Measurements from ENCODE around the gene HDGFL2.
A peak's percentile ranks its signal among the peaks of the same experiment; 100 is the strongest.

HDGFL2 gene

DNA sequence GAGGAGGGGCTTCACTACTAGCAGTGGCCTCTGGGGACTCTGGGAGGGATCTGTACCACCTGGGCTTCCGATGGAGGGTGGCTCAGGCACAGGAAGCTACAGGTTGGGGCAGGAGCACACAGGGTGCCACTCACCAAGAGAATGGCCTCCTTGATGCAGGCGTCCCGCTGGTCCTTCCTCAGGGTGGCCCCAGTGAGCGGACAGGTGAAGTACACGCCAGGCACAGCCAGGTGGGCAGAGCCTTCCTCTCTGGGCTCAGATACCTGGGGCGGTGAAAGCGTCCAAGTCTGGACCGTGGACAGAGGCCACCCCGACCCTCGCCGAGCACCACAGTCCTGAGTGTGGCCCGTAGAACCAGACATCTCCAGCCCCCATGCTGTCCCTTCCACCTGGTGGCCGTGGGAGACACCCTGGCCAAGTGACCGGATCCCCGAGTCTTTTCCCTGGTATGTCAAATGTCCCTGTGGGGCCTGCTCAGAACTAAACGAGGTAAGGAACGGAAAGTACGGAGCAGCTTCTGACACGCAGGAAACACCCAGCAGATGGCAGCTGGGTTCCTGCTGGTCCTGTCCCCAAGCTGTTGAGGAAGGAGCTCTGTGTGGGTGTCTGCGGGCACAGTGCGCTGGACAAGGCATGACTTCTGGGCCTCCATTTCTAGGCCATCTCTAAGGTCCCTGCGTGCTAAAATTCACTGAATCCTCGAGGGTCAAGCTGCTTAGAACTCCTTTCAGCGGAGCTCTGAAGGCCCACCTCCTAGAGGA lies 19.7 kb upstream of the HDGFL2 start:
- no peak for DNase-seq
- CTCF ChIA-PET, result no interaction called here
- Mint-ChIP-seq H3K36me3 (peaks cover 21% of the 10 kb centered on the region), H3K27ac (no peak overlapping the region), H3K9me3 (no peaks in the 10 kb centered on the region), H3K4me1 (peaks cover 17% of the 10 kb centered on the region), H3K27me3 (no peaks in the 10 kb centered on the region), H3K4me3 (no peak overlapping the region)

- CTCF ChIA-PET, result no interaction called here
- H3K4me3 Mint-ChIP-seq, result no peak overlapping the region
- H3K27ac Mint-ChIP-seq, result no peak overlapping the region
- peaks cover 17% of the 10 kb centered on the region for H3K36me3 Mint-ChIP-seq
- H3K4me1 Mint-ChIP-seq, result peaks cover 21% of the 10 kb centered on the region
- DNase-seq, result no peak
- no peaks in the 10 kb centered on the region for H3K9me3 Mint-ChIP-seq
- no peaks in the 10 kb centered on the region for H3K27me3 Mint-ChIP-seq
Observed at GRCh38 chr19:4453232-4454179, 18.6 kb upstream of the HDGFL2 start.

GRCh38 chr19:4454747-4455718 lies 17.1 kb upstream of the HDGFL2 start:
- peak overlapping the region; percentile 10 for H3K4me3 Mint-ChIP-seq
- peaks cover 10% of the 10 kb centered on the region for H3K36me3 Mint-ChIP-seq
- no peak overlapping the region for H3K27ac Mint-ChIP-seq
- CTCF ChIA-PET, result interaction anchor here (0.7 to 1.8 kb wide), 2 partner anchors 181 to 188 kb away, joined by 3 to 4 read pairs; no protein-coding TSS in a partner anchor
- peaks cover 21% of the 10 kb centered on the region for H3K4me1 Mint-ChIP-seq
- H3K9me3 Mint-ChIP-seq, result no peaks in the 10 kb centered on the region
- peaks cover 5% of the 10 kb centered on the region for H3K27me3 Mint-ChIP-seq
- DNase-seq, result no peak

DNA sequence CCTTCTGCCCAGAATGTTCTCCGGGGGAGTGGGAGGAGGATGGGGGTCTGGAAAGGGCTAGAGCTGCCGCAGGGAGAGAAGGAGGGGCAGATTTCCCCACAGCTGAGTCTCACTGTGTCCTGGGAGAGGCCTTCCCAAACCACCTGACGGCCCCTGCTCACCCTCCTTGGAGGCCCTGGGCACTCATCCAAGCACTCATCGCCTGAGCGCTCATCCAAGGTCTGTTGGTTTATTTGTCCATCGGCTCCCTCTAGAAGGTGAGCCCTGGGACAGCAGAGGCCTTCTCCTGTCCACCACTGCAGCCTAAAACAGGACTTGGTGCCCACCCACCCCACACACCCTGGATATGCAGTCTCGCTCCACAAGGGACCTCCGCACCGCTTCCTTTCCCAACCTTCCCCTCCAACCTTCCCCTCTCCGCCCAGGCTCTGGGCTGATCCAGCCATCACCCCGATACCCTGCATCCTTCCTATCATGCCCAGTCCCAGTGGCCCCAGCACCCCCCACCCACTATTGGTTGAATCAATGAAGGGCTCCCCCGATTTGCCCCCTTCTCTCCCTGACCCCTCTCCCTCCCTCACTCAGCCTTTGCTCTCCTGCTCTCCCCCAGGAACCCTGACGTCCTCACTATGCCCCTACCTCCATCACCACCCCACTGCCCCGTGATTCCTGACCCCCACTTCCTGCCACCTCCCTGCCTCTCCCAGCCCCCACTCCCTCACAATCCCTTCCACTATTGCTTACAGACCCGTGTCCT lies 16.2 kb upstream of the HDGFL2 start:
- H3K4me1 Mint-ChIP-seq, result peaks cover 21% of the 10 kb centered on the region
- no peaks in the 10 kb centered on the region for H3K9me3 Mint-ChIP-seq
- CTCF ChIA-PET, result interaction anchor here (1.8 kb wide), 1 partner anchor 189 kb away, joined by 4 read pairs; no protein-coding TSS in a partner anchor
- peak overlapping the region; percentile 77 for H3K4me3 Mint-ChIP-seq
- H3K36me3 Mint-ChIP-seq, result peaks cover 5% of the 10 kb centered on the region
- H3K27me3 Mint-ChIP-seq, result peaks cover 5% of the 10 kb centered on the region
- peak; percentile 34 for DNase-seq
- peak overlapping the region; percentile 83 for H3K27ac Mint-ChIP-seq

- CTCF ChIA-PET, result interaction anchor here (1.8 kb wide), 1 partner anchor 189 kb away, joined by 4 read pairs; no protein-coding TSS in a partner anchor
- peak overlapping the region; percentile 83 for H3K27ac Mint-ChIP-seq
- H3K27me3 Mint-ChIP-seq, result peaks cover 5% of the 10 kb centered on the region
- no peak for DNase-seq
- peak overlapping the region; percentile 77 for H3K4me3 Mint-ChIP-seq
- peaks cover 21% of the 10 kb centered on the region for H3K4me1 Mint-ChIP-seq
- H3K36me3 Mint-ChIP-seq, result peaks cover 5% of the 10 kb centered on the region
- no peaks in the 10 kb centered on the region for H3K9me3 Mint-ChIP-seq
Observed at GRCh38 chr19:4456476-4456842, 15.6 kb upstream of the HDGFL2 start.

GRCh38 chr19:4456843-4457653 lies 15.0 kb upstream of the HDGFL2 start:
- CTCF ChIA-PET, result interaction anchor here (1.8 kb wide), 1 partner anchor 190 kb away, joined by 4 read pairs; no protein-coding TSS in a partner anchor
- H3K27ac Mint-ChIP-seq, result peak overlapping the region; percentile 83
- DNase-seq, result peak; percentile 66

GRCh38 chr19:4457654-4458395 lies 14.3 kb upstream of the HDGFL2 start, which contains the start of gene UBXN6:
Gene UBXN6 (minus strand): TSS chr19:4457794. CDS start chr19:4457697, 97 bp downstream.
- CTCF ChIA-PET, result interaction anchor here (0.7 kb wide), 1 partner anchor 488 kb away, joined by 3 read pairs; no protein-coding TSS in a partner anchor
- peak; percentile 99 for DNase-seq
- peaks cover 5% of the 10 kb centered on the region for H3K27me3 Mint-ChIP-seq

More at GRCh38 chr19:4456843-4457653, 15.0 kb upstream of the HDGFL2 start:
- Mint-ChIP-seq H3K27me3 (peaks cover 5% of the 10 kb centered on the region), H3K4me3 (peak overlapping the region; percentile 77), H3K36me3 (peaks cover 5% of the 10 kb centered on the region), H3K4me1 (peaks cover 21% of the 10 kb centered on the region), H3K9me3 (no peaks in the 10 kb centered on the region)

DNA sequence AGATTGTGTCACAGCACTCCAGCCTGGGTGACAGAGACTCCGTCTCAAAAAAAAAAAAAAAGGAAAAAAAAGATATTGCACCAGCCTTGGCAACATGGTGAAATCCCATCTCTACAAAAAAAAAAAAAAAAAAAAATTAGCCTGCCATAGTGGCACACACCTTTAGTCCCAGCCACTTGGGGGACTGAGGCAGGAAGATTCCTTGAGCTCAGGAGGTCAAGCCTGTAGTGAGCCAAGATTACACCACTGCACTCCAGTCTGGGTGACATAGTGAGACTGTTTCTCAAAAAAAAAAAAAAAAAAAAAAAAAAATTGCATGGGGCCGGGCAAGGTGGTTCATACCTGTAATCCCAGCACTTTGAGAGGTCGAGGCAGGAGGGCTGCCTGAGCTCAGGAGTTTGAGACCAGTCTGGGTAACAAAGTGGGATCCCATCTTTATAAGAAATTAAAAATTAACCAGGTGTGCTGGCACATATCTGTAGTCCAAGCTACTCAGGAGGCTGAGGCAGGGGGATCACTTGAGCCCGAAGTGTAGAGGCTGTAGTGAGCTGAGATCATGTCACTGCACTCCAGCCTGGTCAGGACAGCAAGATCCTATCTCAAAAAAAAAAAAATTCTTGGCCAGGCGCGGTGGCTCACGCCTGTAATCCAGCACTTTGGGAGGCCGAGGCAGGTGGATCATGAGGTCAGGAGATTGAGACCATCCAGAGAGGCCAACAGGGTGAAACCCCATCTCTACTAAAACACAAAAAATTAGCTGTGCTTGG lies 7.1 kb upstream of the HDGFL2 start:
- Mint-ChIP-seq H3K27me3 (no peaks in the 10 kb centered on the region), H3K36me3 (no peaks in the 10 kb centered on the region), H3K9me3 (no peaks in the 10 kb centered on the region), H3K27ac (no peak overlapping the region), H3K4me3 (no peak overlapping the region), H3K4me1 (no peaks in the 10 kb centered on the region)
- CTCF ChIA-PET, result no interaction called here
- no peak for DNase-seq

More at GRCh38 chr19:4457654-4458395, 14.3 kb upstream of the HDGFL2 start, which contains the start of gene UBXN6:
- peaks cover 5% of the 10 kb centered on the region for H3K36me3 Mint-ChIP-seq
- H3K27ac Mint-ChIP-seq, result peak within 1 kb of the TSS; percentile 83
- H3K9me3 Mint-ChIP-seq, result no peaks in the 10 kb centered on the region
- H3K4me1 Mint-ChIP-seq, result peaks cover 21% of the 10 kb centered on the region
- peak within 1 kb of the TSS; percentile 77 for H3K4me3 Mint-ChIP-seq

GRCh38 chr19:4467835-4468234 lies 4.3 kb upstream of the HDGFL2 start:
- no peaks in the 10 kb centered on the region for H3K27me3 Mint-ChIP-seq
- H3K9me3 Mint-ChIP-seq, result no peaks in the 10 kb centered on the region
- no peaks in the 10 kb centered on the region for H3K36me3 Mint-ChIP-seq
- H3K4me3 Mint-ChIP-seq, result no peak overlapping the region
- no peak overlapping the region for H3K27ac Mint-ChIP-seq
- no peak for DNase-seq
- CTCF ChIA-PET, result no interaction called here
- no peaks in the 10 kb centered on the region for H3K4me1 Mint-ChIP-seq

- Mint-ChIP-seq H3K27ac (no peak overlapping the region), H3K4me3 (no peak overlapping the region), H3K4me1 (peaks cover 20% of the 10 kb centered on the region), H3K9me3 (no peaks in the 10 kb centered on the region), H3K36me3 (peaks cover 3% of the 10 kb centered on the region), H3K27me3 (no peaks in the 10 kb centered on the region)
- CTCF ChIA-PET, result interaction anchor here (1.0 to 1.9 kb wide), 5 partner anchors 9 to 484 kb away, joined by 3 to 11 read pairs (median 4); partner anchors contain the start of genes CHAF1A and SH3GL1
- peak; percentile 99 for DNase-seq
Observed at GRCh38 chr19:4471403-4472173, 509 bp upstream of the HDGFL2 start.
